H9 (cell line): ENCODE measurements around the gene UVRAG. TPM values are rescaled to one million over a fixed set of nuclear protein-coding genes. Genes with fewer than 3 reads are reported as not detected.

Source experiments
- DNase-seq: peaks from one replicate; pipeline ENCODE4 v3.0.0-alpha.2; 2017
- H2AFZ ChIP-seq: one replicate; pipeline ENCODE4 v1.6.1; 2013; ENCODE audit warnings: mild to moderate bottlenecking, low read length, control low read depth, moderate library complexity
- H2AK5ac ChIP-seq: 2 replicates; pipeline ENCODE4 v1.6.1; 2013; ENCODE audit warnings: low read length, control low read depth, mixed read lengths; ENCODE audit not compliant: insufficient read length
- H2BK120ac ChIP-seq: one replicate; pipeline ENCODE4 v1.6.1; 2013; ENCODE audit warnings: low read depth, mild to moderate bottlenecking, low read length, control low read depth, inconsistent platforms; ENCODE audit not compliant: poor library complexity, severe bottlenecking
- H2BK12ac ChIP-seq: 2 replicates; pipeline ENCODE4 v1.6.1; 2013; ENCODE audit warnings: low read length, control low read depth, mixed read lengths, low read depth; ENCODE audit not compliant: insufficient read length
- H2BK15ac ChIP-seq: 2 replicates; pipeline ENCODE4 v1.6.1; 2013; ENCODE audit warnings: low read depth, low read length, control low read depth
- H2BK20ac ChIP-seq: one replicate; pipeline ENCODE4 v1.6.1; 2013; ENCODE audit warnings: low read depth, mild to moderate bottlenecking, low read length, control low read depth, inconsistent platforms; ENCODE audit not compliant: poor library complexity, severe bottlenecking
- H2BK5ac ChIP-seq: 2 replicates; pipeline ENCODE4 v1.6.1; 2013; ENCODE audit warnings: low read length, control low read depth, mixed read lengths; ENCODE audit not compliant: insufficient read length
- H3K14ac ChIP-seq: 2 replicates; pipeline ENCODE4 v1.6.1; 2013; ENCODE audit warnings: low read length, control low read depth; ENCODE audit not compliant: insufficient read depth
- H3K18ac ChIP-seq: 2 replicates; pipeline ENCODE4 v1.6.1; 2013; ENCODE audit warnings: low read depth, mild to moderate bottlenecking, mixed read lengths, low read length, control low read depth; ENCODE audit not compliant: insufficient read length
- H3K23ac ChIP-seq: 2 replicates; pipeline ENCODE4 v1.6.1; 2013; ENCODE audit warnings: low read length, control low read depth, mixed read lengths, low read depth; ENCODE audit not compliant: insufficient read length
- H3K23me2 ChIP-seq: 2 replicates; pipeline ENCODE4 v1.6.1; 2013; ENCODE audit warnings: low read depth, mild to moderate bottlenecking, mixed read lengths, low read length, control low read depth; ENCODE audit not compliant: insufficient read length, poor library complexity, severe bottlenecking
- H3K27ac ChIP-seq: 2 replicates; pipeline ENCODE4 v1.5.1; 2013; ENCODE audit warnings: low read length, control low read depth, mixed read lengths, low read depth; ENCODE audit not compliant: insufficient read length
- H3K27me3 ChIP-seq: 2 replicates; pipeline ENCODE4 v1.6.1; 2013; ENCODE audit warnings: low read length, control low read depth, inconsistent platforms; ENCODE audit not compliant: insufficient read depth
- H3K4ac ChIP-seq: 2 replicates; pipeline ENCODE4 v1.6.1; 2013; ENCODE audit warnings: low read depth, mild to moderate bottlenecking, control low read depth, inconsistent platforms, low read length, moderate library complexity
- H3K4me1 ChIP-seq: 2 replicates; pipeline ENCODE4 v1.6.1; 2013; ENCODE audit warnings: low read length, control low read depth, inconsistent platforms; ENCODE audit not compliant: insufficient read depth
- H3K4me2 ChIP-seq: 2 replicates; pipeline ENCODE4 v1.6.1; 2013; ENCODE audit warnings: low read length, control low read depth, mixed read lengths; ENCODE audit not compliant: insufficient read length, insufficient read depth
- H3K56ac ChIP-seq: 2 replicates; pipeline ENCODE4 v1.6.1; 2013; ENCODE audit warnings: low read depth, mild to moderate bottlenecking, mixed read lengths, low read length, control low read depth; ENCODE audit not compliant: insufficient read length
- H3K79me1 ChIP-seq: 2 replicates; pipeline ENCODE4 v1.6.1; 2013; ENCODE audit warnings: low read depth, mild to moderate bottlenecking, moderate library complexity, low read length, control low read depth, inconsistent platforms; ENCODE audit not compliant: insufficient read depth, poor library complexity, severe bottlenecking
- H3K79me2 ChIP-seq: 2 replicates; pipeline ENCODE4 v1.6.1; 2013; ENCODE audit warnings: low read length, control low read depth, inconsistent platforms; ENCODE audit not compliant: insufficient read depth
- H3K9ac ChIP-seq: 2 replicates; pipeline ENCODE4 v1.6.1; 2013; ENCODE audit warnings: low read length, control low read depth, mixed read lengths; ENCODE audit not compliant: insufficient read length; ENCODE audit errors: extremely low read depth
- H3K9me3 ChIP-seq: one replicate; pipeline ENCODE4 v1.6.1; 2013; ENCODE audit warnings: low read depth, low read length, inconsistent platforms; ENCODE audit not compliant: control insufficient read depth
- H3T11ph ChIP-seq: one replicate; pipeline ENCODE4 v1.6.1; 2013; ENCODE audit warnings: mild to moderate bottlenecking, low read length, control low read depth, inconsistent platforms
- H4K20me1 ChIP-seq: one replicate; pipeline ENCODE4 v1.6.1; 2013; ENCODE audit not compliant: control insufficient read depth, insufficient read length, insufficient read depth
- H4K5ac ChIP-seq: 2 replicates; pipeline ENCODE4 v1.6.1; 2013; ENCODE audit warnings: low read depth, mild to moderate bottlenecking, mixed read lengths, low read length, control low read depth; ENCODE audit not compliant: insufficient read length
- H4K8ac ChIP-seq: replicated peaks from 2 replicates; pipeline ENCODE4 v1.6.1; 2013; ENCODE audit warnings: low read length, control low read depth, mixed read lengths, low read depth; ENCODE audit not compliant: insufficient read length
- H4K91ac ChIP-seq: 2 replicates; pipeline ENCODE4 v1.6.1; 2013; ENCODE audit warnings: low read depth, mild to moderate bottlenecking, moderate library complexity, mixed read lengths, low read length, control low read depth; ENCODE audit not compliant: insufficient read length
- H3K27ac Mint-ChIP-seq, 3 experiments: 2 replicates in 2 of 3; 3 replicates in 1 of 3; pipeline ENCODE4 v1.8.0; 2020 to 2021; ENCODE audit warnings: mixed read lengths in 3 of 3, mild to moderate bottlenecking in 1 of 3, moderate library complexity in 1 of 3
- H3K27me3 Mint-ChIP-seq: 2 replicates; pipeline ENCODE4 v1.8.0; 2021; ENCODE audit warnings: low read depth, mild to moderate bottlenecking, moderate library complexity, mixed read lengths
- H3K36me3 Mint-ChIP-seq, 3 experiments: 2 replicates in 2 of 3; 3 replicates in 1 of 3; pipeline ENCODE4 v1.8.0; 2020 to 2021; ENCODE audit warnings: low read depth in 3 of 3, mixed read lengths in 3 of 3; ENCODE audit not compliant: insufficient read depth in 1 of 3
- H3K4me1 Mint-ChIP-seq, 2 experiments: 2 replicates each; pipeline ENCODE4 v1.8.0; 2020; ENCODE audit warnings: mixed read lengths in 2 of 2
- H3K4me3 Mint-ChIP-seq, 2 experiments: 2 replicates in 1 of 2; 3 replicates in 1 of 2; pipeline ENCODE4 v1.8.0; 2020 to 2021; ENCODE audit warnings: mild to moderate bottlenecking in 2 of 2, mixed read lengths in 2 of 2, moderate library complexity in 1 of 2
- H3K9me3 Mint-ChIP-seq, 2 experiments: 2 replicates in 1 of 2; 3 replicates in 1 of 2; pipeline ENCODE4 v1.8.0; 2020; ENCODE audit warnings: mild to moderate bottlenecking in 2 of 2, mixed read lengths in 2 of 2, moderate library complexity in 1 of 2
- WGBS: extraction: QIAGEN DNeasy Blood & Tissue Kit; methylation state at CpG from one replicate; pipeline ENCODE4 v1.1.7; 2013; ENCODE audit warnings: missing lambda C conversion rate, low lambda C conversion rate, mixed read lengths; ENCODE audit not compliant: insufficient read length; ENCODE audit errors: extremely low coverage; 5-methylcytosine and 5-hydroxymethylcytosine counted together
- total RNA-seq: library from RNA; stranded (reverse); gene quantifications from 2 replicates; pipeline ENCODE4 v1.2.1, GENCODE V29; 2021
- TF ChIP-seq, protein P1 (sequence below): fragments of 200-600 bp; sonication (generic); conservative IDR thresholded peaks from 3 replicates; pipeline ENCODE4 v1.8.0; 2021; ENCODE audit warnings: antibody characterized with exemption, mild to moderate bottlenecking

The UVRAG gene
- total RNA-seq, 1 experiment from 2014 or later: 18.5 TPM

DNA sequence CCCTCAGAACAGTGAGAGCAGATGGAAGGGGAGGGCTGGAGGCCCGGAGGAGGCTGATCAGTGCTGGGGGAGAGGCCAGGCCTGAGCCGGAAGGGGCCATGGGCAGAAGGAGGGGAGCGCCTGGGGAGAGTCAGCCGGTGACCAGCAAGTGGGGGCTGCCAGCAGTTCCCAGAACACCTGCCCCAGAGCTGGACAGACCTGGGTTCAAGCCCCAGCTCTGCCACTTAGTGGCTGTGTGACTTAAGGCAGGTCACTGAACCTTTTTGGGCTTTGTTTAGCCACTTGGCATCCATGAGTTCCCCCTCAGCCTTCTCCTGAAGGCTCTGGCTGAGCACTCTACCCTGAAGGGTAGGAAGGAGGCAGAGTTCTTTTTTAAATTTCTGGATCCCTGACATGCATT, 373.9 kb downstream of the UVRAG start:
- Histone ChIP-seq H4K91ac (no peak overlapping the region), H3K4me2 (no peak overlapping the region), H2BK5ac (no peak overlapping the region), H3T11ph (no peak overlapping the region), H3K9ac (no peak overlapping the region), H2AFZ (no peak overlapping the region), H3K23me2 (no peaks in the 10 kb centered on the region), H2BK12ac (no peak overlapping the region), H3K14ac (no peak overlapping the region), H3K23ac (no peak overlapping the region), H3K27me3 (no peaks in the 10 kb centered on the region), H3K18ac (no peak overlapping the region), H3K79me1 (no peaks in the 10 kb centered on the region), H3K27ac (no peak overlapping the region), H3K79me2 (no peaks in the 10 kb centered on the region), H3K56ac (no peak overlapping the region), H2BK15ac (no peak overlapping the region), H3K4me1 (no peaks in the 10 kb centered on the region), H4K5ac (no peak overlapping the region), H3K9me3 (no peaks in the 10 kb centered on the region), H4K8ac (no peak overlapping the region), H2BK120ac (no peak overlapping the region), H4K20me1 (no peaks in the 10 kb centered on the region), H2AK5ac (no peak overlapping the region), H2BK20ac (no peak overlapping the region), H3K4ac (no peak overlapping the region)
- peaks cover 18% of the 10 kb centered on the region for H3K27me3 Mint-ChIP-seq
- H3K36me3 Mint-ChIP-seq: no peaks in the 10 kb centered on the region
- no peaks in the 10 kb centered on the region for H3K9me3 Mint-ChIP-seq
- no CpG with 5 or more reads among the region's 4 CpGs for WGBS
- TF ChIP-seq, protein P1, sequence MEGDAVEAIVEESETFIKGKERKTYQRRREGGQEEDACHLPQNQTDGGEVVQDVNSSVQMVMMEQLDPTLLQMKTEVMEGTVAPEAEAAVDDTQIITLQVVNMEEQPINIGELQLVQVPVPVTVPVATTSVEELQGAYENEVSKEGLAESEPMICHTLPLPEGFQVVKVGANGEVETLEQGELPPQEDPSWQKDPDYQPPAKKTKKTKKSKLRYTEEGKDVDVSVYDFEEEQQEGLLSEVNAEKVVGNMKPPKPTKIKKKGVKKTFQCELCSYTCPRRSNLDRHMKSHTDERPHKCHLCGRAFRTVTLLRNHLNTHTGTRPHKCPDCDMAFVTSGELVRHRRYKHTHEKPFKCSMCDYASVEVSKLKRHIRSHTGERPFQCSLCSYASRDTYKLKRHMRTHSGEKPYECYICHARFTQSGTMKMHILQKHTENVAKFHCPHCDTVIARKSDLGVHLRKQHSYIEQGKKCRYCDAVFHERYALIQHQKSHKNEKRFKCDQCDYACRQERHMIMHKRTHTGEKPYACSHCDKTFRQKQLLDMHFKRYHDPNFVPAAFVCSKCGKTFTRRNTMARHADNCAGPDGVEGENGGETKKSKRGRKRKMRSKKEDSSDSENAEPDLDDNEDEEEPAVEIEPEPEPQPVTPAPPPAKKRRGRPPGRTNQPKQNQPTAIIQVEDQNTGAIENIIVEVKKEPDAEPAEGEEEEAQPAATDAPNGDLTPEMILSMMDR: no peak
- no peak overlapping the region for H3K27ac Mint-ChIP-seq
- DNase-seq: no peak
- no peak overlapping the region; a peak in 1 of 5 replicates for H3K4me3 Mint-ChIP-seq
- peaks cover 3 to 17% of the 10 kb centered on the region in 2 experiments; a peak in 3 of 4 replicates for H3K4me1 Mint-ChIP-seq
